GM21526 (cell line): ENCODE results near the gene TMEM190.
"Not testable (repeated sequence)": the region's sequence is repeated elsewhere in the genome, so short reads cannot be mapped to it uniquely, and the experiment has no call there.

Source experiments
- ATAC-seq: cut with Tn5 transposase; IDR thresholded peaks from one replicate; pipeline ENCODE4 v1.9.1; 2021; ENCODE audit warnings: moderate library complexity; ENCODE audit not compliant: unreplicated experiment, low FRiP score

The TMEM190 gene

GRCh38 chr19:55418185-55418584 lies 41.6 kb downstream of the TMEM190 start:
- ATAC-seq = no peak

DNA sequence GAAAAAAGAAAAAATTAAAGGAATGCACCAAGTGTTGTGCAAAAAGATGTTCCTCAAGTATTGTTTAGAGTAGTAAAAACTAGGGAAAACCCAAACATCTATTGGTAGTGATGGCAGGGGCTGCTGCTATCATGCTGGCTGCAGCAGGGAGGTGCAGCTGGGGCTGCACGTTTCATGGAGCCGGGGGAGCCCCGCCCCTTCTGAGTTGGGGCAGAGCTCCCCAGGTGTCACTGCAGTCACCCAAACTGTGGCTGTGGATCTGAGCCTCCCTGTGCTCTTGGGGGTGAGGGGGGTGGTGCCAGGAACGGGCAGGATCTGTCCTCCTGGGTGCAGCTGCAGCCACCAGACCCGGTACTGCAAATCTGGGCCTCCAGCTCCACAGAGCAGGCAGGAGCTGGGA lies 42.5 kb downstream of the TMEM190 start:
- ATAC-seq = no peak

GRCh38 chr19:55419624-55420236 lies 43.1 kb downstream of the TMEM190 start:
- ATAC-seq = no peak

DNA sequence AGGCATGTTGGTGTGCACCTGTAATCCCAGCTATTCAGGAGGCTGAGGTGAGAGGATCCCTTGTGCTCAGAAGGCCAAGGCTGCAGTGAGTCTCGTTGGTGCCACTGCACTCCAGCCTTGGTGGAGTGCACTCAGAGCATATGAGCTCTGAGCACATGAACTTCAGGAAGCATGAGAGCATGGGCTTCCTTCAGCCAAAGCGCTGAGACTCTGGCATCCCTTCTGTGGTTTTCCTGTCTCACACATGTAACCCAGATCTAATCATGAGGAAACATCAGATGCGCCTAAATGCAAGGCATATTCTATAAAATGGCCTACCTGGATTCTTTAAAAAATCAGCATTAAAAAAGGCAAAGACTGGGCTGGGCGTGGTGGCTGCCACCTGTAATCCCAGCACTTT lies 44.7 kb downstream of the TMEM190 start:
- not testable (repeated sequence) for ATAC-seq

GRCh38 chr19:55423225-55424005 lies 46.8 kb downstream of the TMEM190 start:
- no peak for ATAC-seq

- ATAC-seq = no peak
Measured at GRCh38 chr19:55424518-55424917, 47.9 kb downstream of the TMEM190 start.

GRCh38 chr19:55426042-55426441 lies 49.4 kb downstream of the TMEM190 start:
- no peak for ATAC-seq
